GM12874 (cell line): ENCODE data around the gene CDK5R1.

ENCODE experiments used
- CTCF ChIP-seq: IDR thresholded peaks from 2 replicates; pipeline ENCODE4 v1.5.1; 2011; ENCODE audit warnings: low read depth, mild to moderate bottlenecking, control low read depth, low read length, moderate library complexity; ENCODE audit not compliant: insufficient read depth

The CDK5R1 gene

DNA sequence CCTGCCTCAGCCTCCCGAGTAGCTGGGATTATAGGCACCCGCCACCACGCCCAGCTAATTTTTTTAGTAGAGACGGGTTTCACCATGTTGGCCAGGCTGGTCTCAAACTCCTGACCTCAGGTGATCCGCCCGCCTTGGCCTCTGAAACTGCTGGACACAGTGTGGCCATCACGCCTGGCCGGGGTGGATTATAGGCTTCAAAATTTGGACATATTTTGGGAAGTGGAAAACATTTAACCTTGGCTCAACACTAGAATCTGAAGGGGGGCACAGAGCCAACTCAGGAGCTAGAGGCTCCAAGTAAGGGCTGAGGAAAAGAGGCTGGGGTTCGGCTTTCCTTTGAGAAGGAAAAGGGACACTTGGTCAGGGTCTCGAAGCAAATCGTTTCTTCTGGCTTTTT, 2.2 kb upstream of the CDK5R1 start:
- no peak for TF ChIP-seq CTCF

DNA sequence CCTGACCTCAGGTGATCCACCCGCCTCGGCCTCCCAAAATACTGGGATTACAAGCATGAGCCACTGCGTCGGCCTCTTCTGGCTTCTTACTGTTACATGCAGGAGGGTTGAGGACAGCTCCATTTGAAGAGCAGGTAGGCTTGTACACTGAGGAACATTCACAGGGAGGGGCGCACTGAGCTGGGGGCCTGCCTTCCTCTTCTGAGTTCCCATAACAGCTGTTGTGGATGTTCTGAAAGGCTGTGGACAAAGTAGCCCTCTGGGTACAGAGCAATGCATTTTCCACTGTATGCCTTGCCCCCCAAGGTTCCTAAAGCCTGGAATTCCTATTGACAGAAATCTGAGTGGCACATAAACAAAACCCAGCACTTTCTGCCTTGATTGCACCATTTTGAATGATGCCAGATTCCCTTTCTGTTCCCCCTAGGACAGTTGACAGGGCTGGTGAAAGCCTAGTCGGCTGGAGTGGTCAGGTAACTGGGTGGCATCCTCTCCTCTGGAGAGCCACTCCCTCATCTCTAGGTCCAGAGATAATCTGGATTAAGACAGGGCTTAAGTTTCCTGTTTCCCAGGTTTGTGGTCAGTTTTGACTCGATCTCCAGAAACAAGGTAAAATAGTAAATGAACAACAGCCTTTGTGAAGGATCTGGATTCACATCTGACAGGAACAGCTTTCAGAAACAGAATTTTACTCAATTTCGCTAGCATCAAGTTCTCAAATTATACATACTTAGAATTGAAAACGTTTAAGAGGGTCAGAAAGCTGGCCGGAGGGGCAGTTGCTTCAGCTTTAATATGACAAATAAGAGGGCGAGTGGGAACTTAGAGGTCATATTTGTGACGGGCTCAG, 1.3 kb upstream of the CDK5R1 start:
- TF ChIP-seq CTCF = no peak

- no peak for TF ChIP-seq CTCF
Measured at GRCh38 chr17:32486111-32486700, 587 bp upstream of the CDK5R1 start.

GRCh38 chr17:32487473-32488176, 832 bp downstream of the CDK5R1 start:
- no peak for TF ChIP-seq CTCF

DNA sequence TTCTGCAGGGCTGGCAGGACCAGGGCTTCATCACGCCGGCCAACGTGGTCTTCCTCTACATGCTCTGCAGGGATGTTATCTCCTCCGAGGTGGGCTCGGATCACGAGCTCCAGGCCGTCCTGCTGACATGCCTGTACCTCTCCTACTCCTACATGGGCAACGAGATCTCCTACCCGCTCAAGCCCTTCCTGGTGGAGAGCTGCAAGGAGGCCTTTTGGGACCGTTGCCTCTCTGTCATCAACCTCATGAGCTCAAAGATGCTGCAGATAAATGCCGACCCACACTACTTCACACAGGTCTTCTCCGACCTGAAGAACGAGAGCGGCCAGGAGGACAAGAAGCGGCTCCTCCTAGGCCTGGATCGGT, 1.4 kb downstream of the CDK5R1 start:
- TF ChIP-seq CTCF = no peak

DNA sequence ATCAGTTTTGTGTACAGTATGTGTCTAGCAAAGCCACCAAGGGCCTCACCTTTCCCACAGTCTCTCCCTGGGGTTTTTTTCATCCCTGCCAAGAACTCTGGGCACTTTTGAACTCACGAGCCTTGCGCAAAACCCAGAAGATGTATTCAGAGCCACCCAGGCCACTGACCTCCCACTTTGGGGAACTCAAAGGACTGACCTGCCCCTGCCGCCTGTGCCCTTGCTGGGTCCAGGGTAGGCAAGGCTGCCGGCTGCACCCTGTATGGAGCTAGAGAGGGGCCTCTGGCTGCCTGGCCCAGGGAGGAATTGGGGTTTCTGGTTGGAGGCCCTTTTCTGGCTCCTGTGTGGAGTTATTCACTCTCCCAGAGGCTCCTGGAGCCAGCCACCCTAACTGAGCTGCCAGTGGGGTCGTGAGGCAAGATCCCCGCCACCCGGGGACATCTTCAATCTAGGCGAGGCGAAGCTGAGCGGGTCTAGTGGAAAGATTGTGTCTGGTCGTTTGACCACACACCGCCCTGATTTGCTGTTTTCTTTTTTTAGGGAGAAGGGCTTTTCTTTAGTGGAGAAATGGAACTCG, 1.9 kb downstream of the CDK5R1 start:
- TF ChIP-seq CTCF = no peak
